ENCODE measurements around the gene CYP4F11.

DNA sequence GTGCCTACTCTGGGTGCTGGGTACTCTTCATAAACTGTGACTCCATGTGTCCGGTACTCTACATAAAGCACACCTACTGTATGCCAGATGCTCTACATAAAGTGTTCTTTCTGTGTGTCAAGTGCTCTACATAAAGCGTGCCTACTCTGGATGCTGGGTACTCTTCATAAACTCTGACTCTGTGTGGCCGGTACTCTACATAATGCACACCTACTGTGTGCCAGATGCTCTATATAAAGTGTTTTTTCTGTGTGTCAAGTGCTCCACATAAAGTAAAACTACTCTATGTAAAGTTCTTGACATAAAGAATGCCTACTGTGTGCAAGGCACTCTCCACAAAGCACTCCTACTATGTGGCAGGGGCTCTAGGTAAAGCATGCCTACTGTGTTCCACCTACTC is 1.8 kb upstream of the CYP4F11 start:
- TF ChIP-seq POLR2A (IDR thresholded peaks at IDR 0.05), result no peak
- TF ChIP-seq, protein P1, sequence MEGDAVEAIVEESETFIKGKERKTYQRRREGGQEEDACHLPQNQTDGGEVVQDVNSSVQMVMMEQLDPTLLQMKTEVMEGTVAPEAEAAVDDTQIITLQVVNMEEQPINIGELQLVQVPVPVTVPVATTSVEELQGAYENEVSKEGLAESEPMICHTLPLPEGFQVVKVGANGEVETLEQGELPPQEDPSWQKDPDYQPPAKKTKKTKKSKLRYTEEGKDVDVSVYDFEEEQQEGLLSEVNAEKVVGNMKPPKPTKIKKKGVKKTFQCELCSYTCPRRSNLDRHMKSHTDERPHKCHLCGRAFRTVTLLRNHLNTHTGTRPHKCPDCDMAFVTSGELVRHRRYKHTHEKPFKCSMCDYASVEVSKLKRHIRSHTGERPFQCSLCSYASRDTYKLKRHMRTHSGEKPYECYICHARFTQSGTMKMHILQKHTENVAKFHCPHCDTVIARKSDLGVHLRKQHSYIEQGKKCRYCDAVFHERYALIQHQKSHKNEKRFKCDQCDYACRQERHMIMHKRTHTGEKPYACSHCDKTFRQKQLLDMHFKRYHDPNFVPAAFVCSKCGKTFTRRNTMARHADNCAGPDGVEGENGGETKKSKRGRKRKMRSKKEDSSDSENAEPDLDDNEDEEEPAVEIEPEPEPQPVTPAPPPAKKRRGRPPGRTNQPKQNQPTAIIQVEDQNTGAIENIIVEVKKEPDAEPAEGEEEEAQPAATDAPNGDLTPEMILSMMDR (IDR thresholded peaks at IDR 0.05), result no peak
